GM12891 (cell line): ENCODE data around the gene SNAPIN.

Source experiments
- POLR2AphosphoS5 ChIP-seq: IDR thresholded peaks from 2 replicates; pipeline ENCODE4 v1.6.1; 2011; ENCODE audit warnings: low read depth, low read length, control low read depth
- TAF1 ChIP-seq: IDR thresholded peaks from 2 replicates; pipeline ENCODE4 v1.6.1; 2011; ENCODE audit warnings: low read depth, low read length, control low read depth

- no peak for TF ChIP-seq POLR2AphosphoS5
- TF ChIP-seq TAF1, result no peak
Observed at GRCh38 chr1:153705484-153705883, 47.0 kb downstream of the SNAPIN start.
